Hepatocyte (in vitro differentiated cells): ENCODE measurements around the gene ZSWIM2. TPM values are rescaled to one million over a fixed set of nuclear protein-coding genes. Genes with fewer than 3 reads are reported as not detected.

Experiments used
- DNase-seq: peaks from one replicate; pipeline ENCODE4 v3.0.0-alpha.2; 2016; ENCODE audit warnings: low spot score
- H2AFZ ChIP-seq: fragments of 200-600 bp; sonication (generic); 2 replicates; pipeline ENCODE4 v1.6.0; 2016; ENCODE audit warnings: antibody characterized with exemption, mild to moderate bottlenecking
- H3K27ac ChIP-seq: fragments of 200-600 bp; sonication (generic); 2 replicates; pipeline ENCODE4 v1.5.1; 2016; ENCODE audit warnings: mild to moderate bottlenecking
- H3K27me3 ChIP-seq: fragments of 200-600 bp; sonication (generic); 2 replicates; pipeline ENCODE4 v1.6.1; 2016
- H3K36me3 ChIP-seq: fragments of 200-600 bp; sonication (generic); replicated peaks from 2 replicates; pipeline ENCODE4 v1.5.1; 2016; ENCODE audit warnings: low read depth; ENCODE audit not compliant: insufficient read depth
- H3K4me1 ChIP-seq: fragments of 200-600 bp; sonication (generic); 2 replicates; pipeline ENCODE4 v1.5.1; 2016; ENCODE audit warnings: mild to moderate bottlenecking, moderate library complexity; ENCODE audit not compliant: insufficient read depth
- H3K4me2 ChIP-seq: fragments of 200-600 bp; sonication (generic); 2 replicates; pipeline ENCODE4 v1.6.0; 2016
- H3K4me3 ChIP-seq: fragments of 200-600 bp; sonication (generic); 2 replicates; pipeline ENCODE4 v1.5.1; 2016; ENCODE audit warnings: mild to moderate bottlenecking
- H3K79me2 ChIP-seq: fragments of 200-600 bp; sonication (generic); 2 replicates; pipeline ENCODE4 v1.6.0; 2017; ENCODE audit warnings: mild to moderate bottlenecking
- H3K9me2 ChIP-seq: fragments of 200-600 bp; sonication (generic); replicated peaks from 2 replicates; pipeline ENCODE4 v1.6.0; 2017; ENCODE audit warnings: mild to moderate bottlenecking; ENCODE audit not compliant: insufficient read depth
- H3K9me3 ChIP-seq: fragments of 200-600 bp; sonication (generic); 2 replicates; pipeline ENCODE4 v1.5.1; 2016; ENCODE audit warnings: low read depth, mild to moderate bottlenecking
- H4K20me1 ChIP-seq: fragments of 200-600 bp; sonication (generic); 2 replicates; pipeline ENCODE4 v1.6.0; 2016; ENCODE audit warnings: mild to moderate bottlenecking; ENCODE audit not compliant: insufficient read depth, poor library complexity, severe bottlenecking
- EZH2 ChIP-seq: fragments of 200-600 bp; sonication (generic); IDR thresholded peaks from 2 replicates; pipeline ENCODE4 v1.6.1; 2016; ENCODE audit warnings: antibody characterized with exemption, mild to moderate bottlenecking, borderline replicate concordance
- EZH2phosphoT487 ChIP-seq: fragments of 200-600 bp; sonication (generic); IDR thresholded peaks from one replicate; pipeline ENCODE4 v1.6.1; 2018; ENCODE audit warnings: antibody characterized with exemption, mild to moderate bottlenecking, low read depth, moderate library complexity; ENCODE audit not compliant: unreplicated experiment, severe bottlenecking
- WGBS: methylation state at CpG from one replicate; pipeline ENCODE4 v1.1.6; 2016; ENCODE audit warnings: low lambda C conversion rate; ENCODE audit errors: missing lambda C conversion rate; 5-methylcytosine and 5-hydroxymethylcytosine counted together
- polyA plus RNA-seq: library from polyadenylated mRNA; unstranded; fragments of >200 nt; fragmentation: Nextera tagmentation; extraction: Ambion mirVana; gene quantifications from 2 replicates; pipeline ENCODE4 v1.2.1, GENCODE V29; 2016
- total RNA-seq: library from RNA; depleted of rRNA; stranded (reverse); fragments of >200 nt; gene quantifications from 2 replicates; pipeline ENCODE4 v1.2.3, GENCODE V29; 2014
- TF ChIP-seq, protein P1 (sequence below): fragments of 200-600 bp; sonication (generic); IDR thresholded peaks from 2 replicates; pipeline ENCODE4 v1.5.1; 2016; ENCODE audit warnings: antibody characterized with exemption, mild to moderate bottlenecking; ENCODE audit not compliant: poor library complexity

ZSWIM2 gene
- total and polyA plus RNA-seq, 2 experiments from 2014 or later = 0.07 to 0.45 TPM

DNA sequence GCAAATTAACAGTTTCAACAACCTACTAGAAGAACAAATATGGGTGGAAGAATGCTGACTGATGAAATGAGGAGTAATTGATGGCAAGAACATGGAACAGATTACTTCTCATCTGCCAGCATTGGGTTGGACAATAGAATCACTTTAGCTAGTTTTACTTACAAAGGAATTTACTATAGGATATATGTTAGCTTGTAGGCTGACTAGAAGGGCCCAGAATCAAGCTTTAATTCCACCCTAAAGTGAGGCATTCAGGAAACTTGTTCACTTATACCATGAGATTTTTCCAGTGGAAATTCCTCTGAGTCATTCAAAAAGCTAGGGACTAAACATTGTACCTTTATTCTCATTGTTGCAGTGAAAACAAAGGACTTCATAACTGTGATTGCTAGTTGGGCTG, 5.0 kb upstream of the ZSWIM2 start:
- no peaks in the 10 kb centered on the region for H3K27me3 ChIP-seq
- H3K79me2 ChIP-seq = no peaks in the 10 kb centered on the region
- H3K4me3 ChIP-seq = no peak overlapping the region
- H3K4me1 ChIP-seq = no peaks in the 10 kb centered on the region
- DNase-seq = no peak
- no peak overlapping the region for H2AFZ ChIP-seq
- H3K36me3 ChIP-seq = no peaks in the 10 kb centered on the region
- H3K9me2 ChIP-seq = no peaks in the 10 kb centered on the region
- no peak overlapping the region for H3K27ac ChIP-seq
- no peaks in the 10 kb centered on the region for H3K9me3 ChIP-seq
- TF ChIP-seq EZH2phosphoT487 (no peak), EZH2 (no peak)
- TF ChIP-seq, protein P1, sequence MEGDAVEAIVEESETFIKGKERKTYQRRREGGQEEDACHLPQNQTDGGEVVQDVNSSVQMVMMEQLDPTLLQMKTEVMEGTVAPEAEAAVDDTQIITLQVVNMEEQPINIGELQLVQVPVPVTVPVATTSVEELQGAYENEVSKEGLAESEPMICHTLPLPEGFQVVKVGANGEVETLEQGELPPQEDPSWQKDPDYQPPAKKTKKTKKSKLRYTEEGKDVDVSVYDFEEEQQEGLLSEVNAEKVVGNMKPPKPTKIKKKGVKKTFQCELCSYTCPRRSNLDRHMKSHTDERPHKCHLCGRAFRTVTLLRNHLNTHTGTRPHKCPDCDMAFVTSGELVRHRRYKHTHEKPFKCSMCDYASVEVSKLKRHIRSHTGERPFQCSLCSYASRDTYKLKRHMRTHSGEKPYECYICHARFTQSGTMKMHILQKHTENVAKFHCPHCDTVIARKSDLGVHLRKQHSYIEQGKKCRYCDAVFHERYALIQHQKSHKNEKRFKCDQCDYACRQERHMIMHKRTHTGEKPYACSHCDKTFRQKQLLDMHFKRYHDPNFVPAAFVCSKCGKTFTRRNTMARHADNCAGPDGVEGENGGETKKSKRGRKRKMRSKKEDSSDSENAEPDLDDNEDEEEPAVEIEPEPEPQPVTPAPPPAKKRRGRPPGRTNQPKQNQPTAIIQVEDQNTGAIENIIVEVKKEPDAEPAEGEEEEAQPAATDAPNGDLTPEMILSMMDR = no peak
- no peak overlapping the region for H3K4me2 ChIP-seq
- no peaks in the 10 kb centered on the region for H4K20me1 ChIP-seq

DNA sequence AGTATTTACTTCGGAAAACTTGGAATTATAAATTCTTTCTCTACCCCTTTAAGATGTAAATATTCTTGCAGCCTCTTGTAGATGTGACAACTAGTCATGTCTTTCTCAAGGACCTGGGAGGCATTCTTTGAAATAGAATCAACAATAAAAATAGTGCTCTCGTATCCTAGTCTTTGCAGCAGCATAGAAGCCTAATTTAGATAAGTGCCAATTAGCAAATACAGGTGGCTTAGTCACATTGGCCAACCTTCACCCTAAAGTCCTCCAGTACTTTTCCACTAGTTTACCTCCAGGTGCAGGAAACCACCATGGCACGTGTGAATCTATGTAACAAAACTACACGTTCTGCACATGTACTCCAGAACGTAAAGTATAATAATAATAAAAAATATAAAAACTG, 3.5 kb upstream of the ZSWIM2 start:
- Histone ChIP-seq H3K36me3 (no peaks in the 10 kb centered on the region), H3K4me3 (no peak overlapping the region), H3K9me3 (no peaks in the 10 kb centered on the region), H3K9me2 (no peaks in the 10 kb centered on the region), H3K27me3 (no peaks in the 10 kb centered on the region), H4K20me1 (no peaks in the 10 kb centered on the region), H3K4me1 (no peaks in the 10 kb centered on the region), H3K27ac (no peak overlapping the region), H3K79me2 (no peaks in the 10 kb centered on the region), H3K4me2 (no peak overlapping the region), H2AFZ (no peak overlapping the region)
- DNase-seq = peak; percentile 6
- WGBS = 83% methylated on average over 5 of the region's 5 CpGs
- TF ChIP-seq, protein P1 = no peak
- no peak for TF ChIP-seq EZH2
- no peak for TF ChIP-seq EZH2phosphoT487

DNA sequence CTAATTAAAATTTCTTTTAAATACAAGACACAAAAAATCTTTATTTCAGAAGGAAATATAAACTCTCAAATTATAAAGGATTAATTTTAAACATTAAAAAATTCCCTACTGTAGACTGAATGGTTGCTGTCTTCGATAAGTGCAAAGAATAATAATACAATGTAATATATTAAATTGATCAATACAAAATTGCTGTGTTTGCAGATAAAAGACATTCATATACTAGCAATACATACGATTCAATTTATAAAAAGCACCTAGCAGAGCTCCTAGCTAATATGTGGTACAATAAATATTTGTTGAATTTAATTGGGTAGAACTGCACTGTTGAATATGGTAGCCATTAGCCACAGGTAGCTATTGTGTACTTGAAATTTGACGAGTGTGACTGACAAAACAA, 6.6 kb downstream of the ZSWIM2 start:
- Histone ChIP-seq H2AFZ (no peak overlapping the region), H3K4me3 (no peak overlapping the region), H3K27ac (no peak overlapping the region), H3K36me3 (no peaks in the 10 kb centered on the region), H3K9me3 (no peaks in the 10 kb centered on the region), H3K9me2 (no peaks in the 10 kb centered on the region), H4K20me1 (no peaks in the 10 kb centered on the region), H3K27me3 (no peaks in the 10 kb centered on the region), H3K4me1 (no peaks in the 10 kb centered on the region), H3K79me2 (no peaks in the 10 kb centered on the region), H3K4me2 (no peak overlapping the region)
- TF ChIP-seq EZH2 = no peak
- TF ChIP-seq, protein P1 = no peak
- DNase-seq = no peak
- WGBS = 88% methylated on average over 3 of the region's 3 CpGs

DNA sequence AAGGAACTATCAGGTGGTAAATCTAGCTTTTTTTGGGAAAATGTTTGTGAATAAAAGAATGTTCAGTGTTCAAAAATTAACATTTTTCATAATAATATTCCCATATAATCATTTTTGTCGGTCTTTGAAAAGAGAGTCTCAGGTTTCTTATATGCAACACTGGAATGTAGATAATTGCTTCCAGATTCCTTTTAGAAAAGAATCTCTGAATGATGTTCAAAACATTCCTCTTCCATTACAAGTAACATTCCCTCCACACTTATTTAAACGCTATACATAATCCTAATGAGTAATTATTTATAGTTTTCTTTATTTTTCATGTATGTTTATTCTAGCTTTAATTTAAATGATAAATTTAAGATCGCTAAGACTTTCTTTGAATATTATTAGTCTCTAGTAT, 7.0 kb downstream of the ZSWIM2 start:
- Histone ChIP-seq H3K4me1 (no peaks in the 10 kb centered on the region), H3K9me2 (no peaks in the 10 kb centered on the region), H3K36me3 (no peaks in the 10 kb centered on the region), H3K27ac (no peak overlapping the region), H3K4me2 (no peak overlapping the region), H3K27me3 (no peaks in the 10 kb centered on the region), H3K4me3 (no peak overlapping the region), H3K9me3 (no peaks in the 10 kb centered on the region), H3K79me2 (no peaks in the 10 kb centered on the region), H2AFZ (no peak overlapping the region), H4K20me1 (no peaks in the 10 kb centered on the region)
- WGBS = 58% methylated on average over 3 of the region's 3 CpGs
- DNase-seq = no peak
- TF ChIP-seq EZH2 (no peak), EZH2phosphoT487 (no peak)
- TF ChIP-seq, protein P1 = no peak
